H9 (cell line): ENCODE results near the gene IQSEC1. TPM values are rescaled to one million over a fixed set of nuclear protein-coding genes. Genes with fewer than 3 reads are reported as not detected.

Experiments used
- DNase-seq: peaks from one replicate; pipeline ENCODE4 v3.0.0-alpha.2; 2017
- H2AFZ ChIP-seq: one replicate; pipeline ENCODE4 v1.6.1; 2013; ENCODE audit warnings: mild to moderate bottlenecking, low read length, control low read depth, moderate library complexity
- H2AK5ac ChIP-seq: 2 replicates; pipeline ENCODE4 v1.6.1; 2013; ENCODE audit warnings: low read length, control low read depth, mixed read lengths; ENCODE audit not compliant: insufficient read length
- H2BK120ac ChIP-seq: one replicate; pipeline ENCODE4 v1.6.1; 2013; ENCODE audit warnings: low read depth, mild to moderate bottlenecking, low read length, control low read depth, inconsistent platforms; ENCODE audit not compliant: poor library complexity, severe bottlenecking
- H2BK12ac ChIP-seq: 2 replicates; pipeline ENCODE4 v1.6.1; 2013; ENCODE audit warnings: low read length, control low read depth, mixed read lengths, low read depth; ENCODE audit not compliant: insufficient read length
- H2BK15ac ChIP-seq: 2 replicates; pipeline ENCODE4 v1.6.1; 2013; ENCODE audit warnings: low read depth, low read length, control low read depth
- H2BK20ac ChIP-seq: one replicate; pipeline ENCODE4 v1.6.1; 2013; ENCODE audit warnings: low read depth, mild to moderate bottlenecking, low read length, control low read depth, inconsistent platforms; ENCODE audit not compliant: poor library complexity, severe bottlenecking
- H2BK5ac ChIP-seq: 2 replicates; pipeline ENCODE4 v1.6.1; 2013; ENCODE audit warnings: low read length, control low read depth, mixed read lengths; ENCODE audit not compliant: insufficient read length
- H3K14ac ChIP-seq: 2 replicates; pipeline ENCODE4 v1.6.1; 2013; ENCODE audit warnings: low read length, control low read depth; ENCODE audit not compliant: insufficient read depth
- H3K18ac ChIP-seq: 2 replicates; pipeline ENCODE4 v1.6.1; 2013; ENCODE audit warnings: low read depth, mild to moderate bottlenecking, mixed read lengths, low read length, control low read depth; ENCODE audit not compliant: insufficient read length
- H3K23ac ChIP-seq: 2 replicates; pipeline ENCODE4 v1.6.1; 2013; ENCODE audit warnings: low read length, control low read depth, mixed read lengths, low read depth; ENCODE audit not compliant: insufficient read length
- H3K23me2 ChIP-seq: 2 replicates; pipeline ENCODE4 v1.6.1; 2013; ENCODE audit warnings: low read depth, mild to moderate bottlenecking, mixed read lengths, low read length, control low read depth; ENCODE audit not compliant: insufficient read length, poor library complexity, severe bottlenecking
- H3K27ac ChIP-seq: 2 replicates; pipeline ENCODE4 v1.5.1; 2013; ENCODE audit warnings: low read length, control low read depth, mixed read lengths, low read depth; ENCODE audit not compliant: insufficient read length
- H3K27me3 ChIP-seq: 2 replicates; pipeline ENCODE4 v1.6.1; 2013; ENCODE audit warnings: low read length, control low read depth, inconsistent platforms; ENCODE audit not compliant: insufficient read depth
- H3K4ac ChIP-seq: 2 replicates; pipeline ENCODE4 v1.6.1; 2013; ENCODE audit warnings: low read depth, mild to moderate bottlenecking, control low read depth, inconsistent platforms, low read length, moderate library complexity
- H3K4me1 ChIP-seq: 2 replicates; pipeline ENCODE4 v1.6.1; 2013; ENCODE audit warnings: low read length, control low read depth, inconsistent platforms; ENCODE audit not compliant: insufficient read depth
- H3K4me2 ChIP-seq: 2 replicates; pipeline ENCODE4 v1.6.1; 2013; ENCODE audit warnings: low read length, control low read depth, mixed read lengths; ENCODE audit not compliant: insufficient read length, insufficient read depth
- H3K56ac ChIP-seq: 2 replicates; pipeline ENCODE4 v1.6.1; 2013; ENCODE audit warnings: low read depth, mild to moderate bottlenecking, mixed read lengths, low read length, control low read depth; ENCODE audit not compliant: insufficient read length
- H3K79me1 ChIP-seq: 2 replicates; pipeline ENCODE4 v1.6.1; 2013; ENCODE audit warnings: low read depth, mild to moderate bottlenecking, moderate library complexity, low read length, control low read depth, inconsistent platforms; ENCODE audit not compliant: insufficient read depth, poor library complexity, severe bottlenecking
- H3K79me2 ChIP-seq: 2 replicates; pipeline ENCODE4 v1.6.1; 2013; ENCODE audit warnings: low read length, control low read depth, inconsistent platforms; ENCODE audit not compliant: insufficient read depth
- H3K9ac ChIP-seq: 2 replicates; pipeline ENCODE4 v1.6.1; 2013; ENCODE audit warnings: low read length, control low read depth, mixed read lengths; ENCODE audit not compliant: insufficient read length; ENCODE audit errors: extremely low read depth
- H3K9me3 ChIP-seq: one replicate; pipeline ENCODE4 v1.6.1; 2013; ENCODE audit warnings: low read depth, low read length, inconsistent platforms; ENCODE audit not compliant: control insufficient read depth
- H3T11ph ChIP-seq: one replicate; pipeline ENCODE4 v1.6.1; 2013; ENCODE audit warnings: mild to moderate bottlenecking, low read length, control low read depth, inconsistent platforms
- H4K20me1 ChIP-seq: one replicate; pipeline ENCODE4 v1.6.1; 2013; ENCODE audit not compliant: control insufficient read depth, insufficient read length, insufficient read depth
- H4K5ac ChIP-seq: 2 replicates; pipeline ENCODE4 v1.6.1; 2013; ENCODE audit warnings: low read depth, mild to moderate bottlenecking, mixed read lengths, low read length, control low read depth; ENCODE audit not compliant: insufficient read length
- H4K8ac ChIP-seq: replicated peaks from 2 replicates; pipeline ENCODE4 v1.6.1; 2013; ENCODE audit warnings: low read length, control low read depth, mixed read lengths, low read depth; ENCODE audit not compliant: insufficient read length
- H4K91ac ChIP-seq: 2 replicates; pipeline ENCODE4 v1.6.1; 2013; ENCODE audit warnings: low read depth, mild to moderate bottlenecking, moderate library complexity, mixed read lengths, low read length, control low read depth; ENCODE audit not compliant: insufficient read length
- H3K27ac Mint-ChIP-seq, 3 experiments: 2 replicates in 2 of 3; 3 replicates in 1 of 3; pipeline ENCODE4 v1.8.0; 2020 to 2021; ENCODE audit warnings: mixed read lengths in 3 of 3, mild to moderate bottlenecking in 1 of 3, moderate library complexity in 1 of 3
- H3K27me3 Mint-ChIP-seq: 2 replicates; pipeline ENCODE4 v1.8.0; 2021; ENCODE audit warnings: low read depth, mild to moderate bottlenecking, moderate library complexity, mixed read lengths
- H3K36me3 Mint-ChIP-seq, 3 experiments: 2 replicates in 2 of 3; 3 replicates in 1 of 3; pipeline ENCODE4 v1.8.0; 2020 to 2021; ENCODE audit warnings: low read depth in 3 of 3, mixed read lengths in 3 of 3; ENCODE audit not compliant: insufficient read depth in 1 of 3
- H3K4me1 Mint-ChIP-seq, 2 experiments: 2 replicates each; pipeline ENCODE4 v1.8.0; 2020; ENCODE audit warnings: mixed read lengths in 2 of 2
- H3K4me3 Mint-ChIP-seq, 2 experiments: 2 replicates in 1 of 2; 3 replicates in 1 of 2; pipeline ENCODE4 v1.8.0; 2020 to 2021; ENCODE audit warnings: mild to moderate bottlenecking in 2 of 2, mixed read lengths in 2 of 2, moderate library complexity in 1 of 2
- H3K9me3 Mint-ChIP-seq, 2 experiments: 2 replicates in 1 of 2; 3 replicates in 1 of 2; pipeline ENCODE4 v1.8.0; 2020; ENCODE audit warnings: mild to moderate bottlenecking in 2 of 2, mixed read lengths in 2 of 2, moderate library complexity in 1 of 2
- CTCF ChIP-seq: fragments of 200-600 bp; sonication (generic); conservative IDR thresholded peaks from 3 replicates; pipeline ENCODE4 v1.8.0; 2021; ENCODE audit warnings: antibody characterized with exemption, mild to moderate bottlenecking
- WGBS: extraction: QIAGEN DNeasy Blood & Tissue Kit; methylation state at CpG from one replicate; pipeline ENCODE4 v1.1.7; 2013; ENCODE audit warnings: missing lambda C conversion rate, low lambda C conversion rate, mixed read lengths; ENCODE audit not compliant: insufficient read length; ENCODE audit errors: extremely low coverage; 5-methylcytosine and 5-hydroxymethylcytosine counted together
- total RNA-seq: library from RNA; stranded (reverse); gene quantifications from 2 replicates; pipeline ENCODE4 v1.2.1, GENCODE V29; 2021

The IQSEC1 gene
- total RNA-seq, 1 experiment from 2014 or later, result 19.1 TPM

- peaks cover 2% of the 10 kb centered on the region; the same call in 1 of the 2 replicates for H3K4me1 ChIP-seq
- Mint-ChIP-seq H3K9me3 (no peaks in the 10 kb centered on the region), H3K27me3 (peaks cover 6% of the 10 kb centered on the region), H3K4me1 (peaks cover 20 to 41% of the 10 kb centered on the region in 2 experiments), H3K36me3 (no peaks in the 10 kb centered on the region), H3K27ac (peak overlapping the region in 2 of 3 experiments; percentile 82 to 90; a peak in 2 of 7 replicates), H3K4me3 (no peak overlapping the region)
- H3K14ac ChIP-seq, result no peak overlapping the region
- no peak overlapping the region for H2AFZ ChIP-seq
- no peak overlapping the region for H3K56ac ChIP-seq
- no peak overlapping the region for H2BK20ac ChIP-seq
- WGBS, result no CpG with 5 or more reads among the region's 7 CpGs
- no peak overlapping the region for H3K27ac ChIP-seq
- no peak overlapping the region for H2BK120ac ChIP-seq
- no peaks in the 10 kb centered on the region for H3K79me2 ChIP-seq
- no peaks in the 10 kb centered on the region for H3K27me3 ChIP-seq
- H3K23ac ChIP-seq, result no peak overlapping the region
- no peak overlapping the region for H3K18ac ChIP-seq
- no peak for DNase-seq
- no peak overlapping the region for H3T11ph ChIP-seq
- H3K23me2 ChIP-seq, result no peaks in the 10 kb centered on the region
- no peak overlapping the region for H2BK15ac ChIP-seq
- H4K8ac ChIP-seq, result no peak overlapping the region
- no peaks in the 10 kb centered on the region for H3K79me1 ChIP-seq
- H3K4me2 ChIP-seq, result no peak overlapping the region
- no peak overlapping the region for H2AK5ac ChIP-seq
- TF ChIP-seq CTCF, result no peak
- no peak overlapping the region for H2BK12ac ChIP-seq
- H4K5ac ChIP-seq, result no peak overlapping the region
- H2BK5ac ChIP-seq, result no peak overlapping the region
- no peak overlapping the region for H3K9ac ChIP-seq
- no peaks in the 10 kb centered on the region for H4K20me1 ChIP-seq
- no peak overlapping the region for H3K4ac ChIP-seq
- H4K91ac ChIP-seq, result no peak overlapping the region
- no peaks in the 10 kb centered on the region for H3K9me3 ChIP-seq
Observed at GRCh38 chr3:13004376-13004775, 68.9 kb downstream of the IQSEC1 start.
